ENCODE data around the gene ACSL3.
"Not testable (repeated sequence)": the region's sequence is repeated elsewhere in the genome, so short reads cannot be mapped to it uniquely, and the experiment has no call there.

Gene ACSL3

DNA sequence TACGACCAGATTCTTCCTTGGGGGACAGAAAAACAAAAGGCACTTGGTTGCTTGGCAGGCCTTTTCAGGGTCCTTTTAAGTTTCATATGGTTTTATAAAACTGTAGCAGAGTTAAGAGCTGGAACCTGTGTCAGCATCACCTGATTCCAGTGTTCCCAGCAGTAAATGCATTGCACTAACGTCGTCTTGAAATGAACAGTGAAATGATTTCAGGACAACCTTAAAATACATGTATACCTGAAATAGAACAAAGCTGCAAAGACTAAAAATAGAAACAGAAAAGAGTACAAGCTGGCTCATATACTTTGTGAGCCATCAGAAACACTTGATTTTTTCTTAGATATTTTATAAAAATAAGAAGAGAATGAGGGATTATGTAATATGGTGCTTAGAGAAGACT lies 51.9 kb downstream of the ACSL3 start:
- TF ChIP-seq CTCF (IDR thresholded peaks at IDR 0.05; ENCODE audit: borderline replicate concordance, control extremely low read depth, extremely low read depth, insufficient read depth, missing control alignments), result no peak
- in situ Hi-C loops (cut with MboI; ENCODE audit: low sequenced_read_pairs, unreplicated experiment), result no loop called here
- no peak for DNase-seq (ENCODE audit: low spot score)

- in situ Hi-C loops (cut with MboI; ENCODE audit: low sequenced_read_pairs, unreplicated experiment), result no loop called here
- DNase-seq (ENCODE audit: low spot score), result no peak
Measured at GRCh38 chr2:222915092-222915957, 54.5 kb downstream of the ACSL3 start.

GRCh38 chr2:222916229-222917197 lies 55.7 kb downstream of the ACSL3 start:
- no peak for TF ChIP-seq CTCF (IDR thresholded peaks at IDR 0.05; ENCODE audit: borderline replicate concordance, control extremely low read depth, extremely low read depth, insufficient read depth, missing control alignments)
- in situ Hi-C loops (cut with MboI; ENCODE audit: low sequenced_read_pairs, unreplicated experiment), result no loop called here
- no peak for DNase-seq (ENCODE audit: low spot score)

More at GRCh38 chr2:222915092-222915957, 54.5 kb downstream of the ACSL3 start:
- peak; percentile 40 for TF ChIP-seq CTCF (IDR thresholded peaks at IDR 0.05; ENCODE audit: borderline replicate concordance, control extremely low read depth, extremely low read depth, insufficient read depth, missing control alignments)

DNA sequence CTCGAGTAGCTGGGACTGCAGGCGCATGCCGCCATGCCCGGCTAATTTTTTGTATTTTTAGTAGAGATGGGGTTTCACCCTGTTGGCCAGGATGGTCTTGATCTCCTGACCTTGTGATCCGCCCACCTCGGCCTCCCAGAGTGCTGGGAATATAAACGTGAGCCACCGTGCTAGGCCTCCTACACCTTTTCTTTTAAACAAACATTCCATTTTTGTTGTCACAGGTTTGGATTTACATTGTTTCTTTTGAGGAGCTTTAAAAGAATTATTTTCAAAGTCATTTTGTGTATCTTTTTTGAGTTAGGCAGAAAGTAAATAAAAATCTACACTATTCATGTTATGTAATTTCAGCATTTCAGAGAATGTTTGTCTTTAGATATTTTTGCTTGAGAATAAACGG lies 56.4 kb downstream of the ACSL3 start:
- DNase-seq (ENCODE audit: low spot score); in situ Hi-C loops (cut with MboI; ENCODE audit: low sequenced_read_pairs, unreplicated experiment): not testable (repeated sequence)

- no peak for DNase-seq (ENCODE audit: low spot score)
- in situ Hi-C loops (cut with MboI; ENCODE audit: low sequenced_read_pairs, unreplicated experiment), result no loop called here
- no peak for TF ChIP-seq CTCF (IDR thresholded peaks at IDR 0.05; ENCODE audit: borderline replicate concordance, control extremely low read depth, extremely low read depth, insufficient read depth, missing control alignments)
Measured at GRCh38 chr2:222919841-222920526, 59.1 kb downstream of the ACSL3 start.

GRCh38 chr2:222920657-222921186 lies 59.9 kb downstream of the ACSL3 start:
- TF ChIP-seq CTCF (IDR thresholded peaks at IDR 0.05; ENCODE audit: borderline replicate concordance, control extremely low read depth, extremely low read depth, insufficient read depth, missing control alignments), result no peak
- DNase-seq (ENCODE audit: low spot score), result no peak
- in situ Hi-C loops (cut with MboI; ENCODE audit: low sequenced_read_pairs, unreplicated experiment), result no loop called here

Data from GM13976 (cell line).